ENCODE measurements around the gene CYP1B1.
"Not testable (repeated sequence)": the region's sequence is repeated elsewhere in the genome, so short reads cannot be mapped to it uniquely, and the experiment has no call there.

Gene CYP1B1

DNA sequence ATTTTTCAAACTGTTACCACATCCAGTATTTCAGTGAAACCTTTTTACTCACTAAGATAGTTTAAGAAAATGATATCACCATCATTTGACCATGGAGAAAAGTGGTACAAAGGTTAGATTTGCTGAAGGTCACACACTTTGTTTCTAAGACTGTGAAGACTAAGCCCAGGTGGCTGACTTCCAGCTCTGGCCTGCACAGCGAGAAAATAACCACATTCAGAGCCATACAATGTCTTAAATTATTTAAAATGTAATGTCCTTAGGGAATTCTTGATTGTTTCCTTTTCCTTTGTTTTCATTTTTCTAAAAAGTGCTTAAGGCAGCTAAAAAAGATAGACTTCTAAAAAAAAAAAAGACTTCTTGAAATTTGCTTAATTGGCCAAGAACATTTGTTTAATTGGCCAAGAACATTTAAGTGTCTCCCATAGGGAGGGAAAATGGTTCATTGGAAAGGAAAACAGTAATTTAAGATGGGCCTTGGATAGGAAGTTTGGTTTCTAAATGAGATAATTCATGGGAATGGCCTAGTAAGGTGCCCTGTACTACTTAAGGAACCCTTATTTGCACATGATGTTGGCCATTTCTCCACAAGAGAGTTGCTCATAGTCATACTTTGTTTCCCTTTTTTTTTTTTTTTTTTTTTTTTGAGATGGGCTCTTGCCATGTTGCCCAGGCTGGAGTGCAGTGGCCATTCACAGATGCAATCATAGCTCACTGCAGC, 45.2 kb downstream of the CYP1B1 start:
- H3K27me3 ChIP-seq (ENCODE audit: control insufficient read depth, insufficient read depth, low read length), result no peaks in the 10 kb centered on the region
- no peak overlapping the region for H3K27ac ChIP-seq (ENCODE audit: low read length)
- no peak overlapping the region for H3K4me3 ChIP-seq (ENCODE audit: low read length)
- no CpG with 5 or more reads among the region's 1 CpG for WGBS (ENCODE audit: insufficient coverage, insufficient read length)
- no peaks in the 10 kb centered on the region for H3K9me3 ChIP-seq (ENCODE audit: control insufficient read depth, insufficient read depth, low read length)
- peaks cover 4% of the 10 kb centered on the region; the same call in 1 of the 2 replicates for H3K4me1 ChIP-seq (ENCODE audit: control insufficient read depth, insufficient read depth, low read length)
- no peaks in the 10 kb centered on the region for H3K36me3 ChIP-seq (ENCODE audit: control insufficient read depth, insufficient read depth, low read length)
- DNase-seq (ENCODE audit: low read depth, low spot score), result no peak

DNA sequence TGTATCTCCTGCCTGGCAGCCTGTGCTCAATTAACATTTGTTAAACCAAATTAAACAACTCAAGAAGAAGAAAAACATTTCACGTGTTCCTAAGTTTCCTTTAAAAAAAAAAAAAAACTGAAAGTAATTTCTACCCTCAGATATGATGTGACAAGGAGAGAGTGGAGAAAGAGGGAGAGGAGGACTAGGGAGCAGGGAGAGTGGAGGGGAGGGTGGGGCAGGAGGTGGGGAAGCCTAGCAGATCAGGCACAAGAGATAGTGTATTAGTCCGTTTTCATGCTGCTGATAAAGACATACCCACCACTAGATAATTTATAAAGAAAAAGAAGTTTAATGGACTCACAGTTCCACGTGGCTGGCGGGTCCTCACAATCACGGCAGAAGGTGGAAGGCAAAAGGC, 46.4 kb downstream of the CYP1B1 start:
- H3K36me3 ChIP-seq (ENCODE audit: control insufficient read depth, insufficient read depth, low read length), result no peaks in the 10 kb centered on the region
- no peaks in the 10 kb centered on the region for H3K9me3 ChIP-seq (ENCODE audit: control insufficient read depth, insufficient read depth, low read length)
- peaks cover 4% of the 10 kb centered on the region; the same call in 1 of the 2 replicates for H3K4me1 ChIP-seq (ENCODE audit: control insufficient read depth, insufficient read depth, low read length)
- DNase-seq (ENCODE audit: low read depth, low spot score), result no peak
- H3K27ac ChIP-seq (ENCODE audit: low read length), result no peak overlapping the region
- H3K27me3 ChIP-seq (ENCODE audit: control insufficient read depth, insufficient read depth, low read length), result no peaks in the 10 kb centered on the region
- no peak overlapping the region for H3K4me3 ChIP-seq (ENCODE audit: low read length)
- no CpG with 5 or more reads among the region's 5 CpGs for WGBS (ENCODE audit: insufficient coverage, insufficient read length)

- Histone ChIP-seq H3K4me1 (ENCODE audit: control insufficient read depth, insufficient read depth, low read length) (peaks cover 2% of the 10 kb centered on the region; the same call in 1 of the 2 replicates), H3K27ac (ENCODE audit: low read length) (no peak overlapping the region), H3K27me3 (ENCODE audit: control insufficient read depth, insufficient read depth, low read length) (no peaks in the 10 kb centered on the region), H3K36me3 (ENCODE audit: control insufficient read depth, insufficient read depth, low read length) (no peaks in the 10 kb centered on the region), H3K4me3 (ENCODE audit: low read length) (no peak overlapping the region), H3K9me3 (ENCODE audit: control insufficient read depth, insufficient read depth, low read length) (no peaks in the 10 kb centered on the region)
- WGBS (ENCODE audit: insufficient coverage, insufficient read length), result no CpG with 5 or more reads among the region's 4 CpGs
- no peak for DNase-seq (ENCODE audit: low read depth, low spot score)
Observed at GRCh38 chr2:38028829-38029228, 47.1 kb downstream of the CYP1B1 start.

DNA sequence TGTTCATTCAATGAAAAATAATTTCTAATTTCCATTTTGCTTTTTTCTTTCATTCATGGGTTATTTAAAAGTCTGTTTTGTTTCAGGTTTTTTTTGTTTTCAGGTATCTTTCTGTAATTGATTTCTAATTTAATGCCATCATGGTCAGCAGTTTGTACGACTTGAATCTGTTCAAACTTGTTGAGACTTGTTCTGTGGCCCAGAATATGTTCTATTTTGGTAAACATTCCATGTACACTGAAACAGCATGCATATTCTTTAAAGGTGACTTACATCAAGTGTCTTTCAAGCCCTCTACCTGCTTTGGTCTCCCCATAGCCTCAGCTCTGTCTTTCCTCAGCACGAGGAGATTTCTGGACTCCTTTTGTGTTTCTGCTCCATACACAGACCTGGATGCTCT, 49.1 kb downstream of the CYP1B1 start:
- Histone ChIP-seq H3K27me3 (ENCODE audit: control insufficient read depth, insufficient read depth, low read length) (no peaks in the 10 kb centered on the region), H3K27ac (ENCODE audit: low read length) (no peak overlapping the region), H3K4me1 (ENCODE audit: control insufficient read depth, insufficient read depth, low read length) (peaks cover 2% of the 10 kb centered on the region; the same call in 1 of the 2 replicates), H3K4me3 (ENCODE audit: low read length) (no peak overlapping the region), H3K36me3 (ENCODE audit: control insufficient read depth, insufficient read depth, low read length) (no peaks in the 10 kb centered on the region), H3K9me3 (ENCODE audit: control insufficient read depth, insufficient read depth, low read length) (no peaks in the 10 kb centered on the region)
- no peak for DNase-seq (ENCODE audit: low read depth, low spot score)
- WGBS (ENCODE audit: insufficient coverage, insufficient read length), result no CpG with 5 or more reads among the region's 2 CpGs

DNA sequence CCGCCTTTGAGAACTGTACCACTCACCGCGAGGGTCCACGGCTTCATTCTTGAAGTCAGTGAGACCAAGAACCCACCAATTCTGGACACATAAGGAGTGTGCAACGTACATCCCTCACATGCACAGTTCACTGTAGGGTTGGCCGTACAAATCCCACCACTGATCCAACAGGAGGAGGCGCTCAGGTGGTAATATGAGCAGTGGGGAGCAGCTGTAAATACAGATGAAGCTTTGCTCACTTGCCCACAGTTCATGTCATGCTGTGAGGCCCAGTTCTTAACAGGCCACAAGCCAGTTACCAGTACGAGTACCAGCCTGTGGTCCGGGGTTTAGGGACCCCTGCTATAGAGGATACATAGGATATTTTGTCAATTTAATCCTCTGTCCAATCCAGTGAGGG, 54.4 kb downstream of the CYP1B1 start:
- no peak for DNase-seq (ENCODE audit: low read depth, low spot score)
- Histone ChIP-seq H3K4me3 (ENCODE audit: low read length) (no peak overlapping the region), H3K9me3 (ENCODE audit: control insufficient read depth, insufficient read depth, low read length) (no peaks in the 10 kb centered on the region), H3K27me3 (ENCODE audit: control insufficient read depth, insufficient read depth, low read length) (no peaks in the 10 kb centered on the region), H3K36me3 (ENCODE audit: control insufficient read depth, insufficient read depth, low read length) (no peaks in the 10 kb centered on the region), H3K27ac (ENCODE audit: low read length) (no peak overlapping the region), H3K4me1 (ENCODE audit: control insufficient read depth, insufficient read depth, low read length) (no peaks in the 10 kb centered on the region; the same call in 1 of the 2 replicates)
- no CpG with 5 or more reads among the region's 9 CpGs for WGBS (ENCODE audit: insufficient coverage, insufficient read length)

DNA sequence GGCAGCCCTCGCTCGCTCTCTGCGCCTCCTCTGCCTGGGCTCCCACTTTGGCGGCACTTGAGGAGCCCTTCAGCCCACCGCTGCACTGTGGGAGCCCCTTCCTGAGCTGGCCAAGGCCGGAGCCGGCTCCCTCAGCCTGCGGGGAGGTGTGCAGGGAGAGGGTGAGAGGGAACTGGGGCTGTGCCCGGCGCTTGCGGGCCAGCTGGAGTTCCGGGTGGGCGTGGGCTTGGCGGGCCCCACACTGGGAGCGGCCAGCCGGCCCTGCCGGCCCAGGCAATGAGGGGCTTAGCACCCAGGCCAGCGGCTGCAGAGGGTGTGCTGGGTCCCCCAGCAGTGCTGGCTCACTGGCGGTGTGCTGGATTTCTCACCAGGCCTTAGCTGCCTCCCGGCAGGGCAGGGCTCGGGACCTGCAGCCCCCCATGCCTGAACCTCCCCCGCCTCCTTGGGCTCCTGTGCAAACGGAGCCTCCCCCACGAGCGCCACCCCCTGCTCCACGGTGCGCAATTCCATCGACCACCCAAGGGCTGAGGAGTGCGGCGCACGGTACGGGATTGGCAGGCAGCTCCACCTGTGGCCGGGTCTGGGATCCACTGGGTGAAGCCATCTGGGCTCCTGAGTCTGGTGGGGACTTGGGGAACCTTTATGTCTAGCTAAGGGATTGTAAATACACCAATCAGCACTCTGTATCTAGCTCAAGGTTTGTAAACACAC, 55.4 kb downstream of the CYP1B1 start:
- DNase-seq (ENCODE audit: low read depth, low spot score); H3K9me3 ChIP-seq (ENCODE audit: control insufficient read depth, insufficient read depth, low read length); H3K36me3 ChIP-seq (ENCODE audit: control insufficient read depth, insufficient read depth, low read length); H3K4me3 ChIP-seq (ENCODE audit: low read length); H3K4me1 ChIP-seq (ENCODE audit: control insufficient read depth, insufficient read depth, low read length); H3K27me3 ChIP-seq (ENCODE audit: control insufficient read depth, insufficient read depth, low read length); H3K27ac ChIP-seq (ENCODE audit: low read length): not testable (repeated sequence)
- WGBS (ENCODE audit: insufficient coverage, insufficient read length), result no CpG with 5 or more reads among the region's 33 CpGs

GRCh38 chr2:38017836-38018235, 58.1 kb downstream of the CYP1B1 start:
- Histone ChIP-seq H3K4me1 (ENCODE audit: control insufficient read depth, insufficient read depth, low read length) (no peaks in the 10 kb centered on the region; the same call in 1 of the 2 replicates), H3K27me3 (ENCODE audit: control insufficient read depth, insufficient read depth, low read length) (no peaks in the 10 kb centered on the region), H3K9me3 (ENCODE audit: control insufficient read depth, insufficient read depth, low read length) (no peaks in the 10 kb centered on the region), H3K36me3 (ENCODE audit: control insufficient read depth, insufficient read depth, low read length) (no peaks in the 10 kb centered on the region), H3K4me3 (ENCODE audit: low read length) (no peak overlapping the region), H3K27ac (ENCODE audit: low read length) (no peak overlapping the region)
- no peak for DNase-seq (ENCODE audit: low read depth, low spot score)
- no CpG with 5 or more reads among the region's 7 CpGs for WGBS (ENCODE audit: insufficient coverage, insufficient read length)

Measured in iPS DF 6.9 (cell line).